IPS DF 4.7 (cell line): ENCODE data around the gene PCLO.
"Not testable (repeated sequence)": the region's sequence is repeated elsewhere in the genome, so short reads cannot be mapped to it uniquely, and the experiment has no call there.

ENCODE experiments used
- DNase-seq: peaks from one replicate; pipeline ENCODE4 v3.0.0-alpha.2; 2013; ENCODE audit warnings: low spot score; ENCODE audit errors: extremely low read depth

PCLO gene

DNA sequence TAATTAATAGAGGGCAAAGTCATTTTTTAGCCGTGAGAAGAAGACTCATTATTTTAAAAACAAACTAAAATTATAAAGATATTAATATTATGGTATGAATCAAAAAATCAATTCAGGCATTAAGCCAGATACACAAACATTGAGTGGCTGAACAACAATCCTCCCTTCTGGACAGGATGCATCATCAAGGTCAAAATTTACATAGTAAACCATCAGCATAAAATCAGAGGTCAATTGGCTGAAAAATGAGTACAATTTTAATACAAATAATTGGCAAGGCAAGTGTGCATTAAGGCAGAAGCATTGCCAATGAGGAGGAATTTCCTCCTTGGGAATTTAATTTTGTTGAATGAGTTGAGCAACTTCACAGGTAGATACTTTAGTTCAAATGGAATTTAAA is 108.2 kb downstream of the PCLO start:
- DNase-seq, result no peak

GRCh38 chr7:83053965-83054364 is 108.7 kb downstream of the PCLO start:
- no peak for DNase-seq

GRCh38 chr7:83040484-83040883 is 122.2 kb downstream of the PCLO start:
- no peak for DNase-seq

GRCh38 chr7:83038787-83039186 is 123.9 kb downstream of the PCLO start:
- DNase-seq, result no peak

DNA sequence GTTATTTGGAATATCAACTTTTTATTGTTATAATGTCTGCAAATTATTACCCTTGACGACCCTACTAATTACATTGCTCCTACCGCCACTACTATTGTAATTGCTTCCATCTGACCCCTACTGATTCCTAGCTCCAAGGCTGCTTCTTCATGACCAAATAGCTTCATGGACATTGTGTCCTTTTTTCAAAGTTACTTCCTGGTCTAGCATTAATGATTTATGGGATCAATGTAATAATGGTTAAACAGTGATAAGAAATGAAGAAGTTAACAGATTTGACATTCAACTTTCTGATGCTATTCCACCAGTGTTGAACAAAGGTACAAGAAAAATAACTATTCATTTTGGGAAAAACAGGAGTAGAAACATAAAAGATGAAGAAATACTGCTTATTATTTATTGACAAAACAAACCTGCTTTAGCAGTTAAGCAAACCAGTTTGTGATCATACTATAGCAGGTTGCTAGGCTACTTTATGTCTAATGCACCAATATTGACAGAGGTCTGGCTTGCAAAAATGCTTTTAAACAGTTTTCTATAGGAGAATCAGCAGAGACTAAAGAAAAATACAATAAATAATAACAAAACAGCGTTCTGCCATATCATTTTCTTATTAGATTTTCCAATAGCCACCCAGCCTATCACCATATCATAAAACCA is 125.8 kb downstream of the PCLO start:
- DNase-seq, result no peak

GRCh38 chr7:83036130-83036529 is 126.6 kb downstream of the PCLO start:
- DNase-seq, result no peak

- DNase-seq, result no peak
Observed at GRCh38 chr7:83032195-83032594, 130.5 kb downstream of the PCLO start.

- DNase-seq, result not testable (repeated sequence)
Observed at GRCh38 chr7:83023817-83024665, 138.6 kb downstream of the PCLO start.

DNA sequence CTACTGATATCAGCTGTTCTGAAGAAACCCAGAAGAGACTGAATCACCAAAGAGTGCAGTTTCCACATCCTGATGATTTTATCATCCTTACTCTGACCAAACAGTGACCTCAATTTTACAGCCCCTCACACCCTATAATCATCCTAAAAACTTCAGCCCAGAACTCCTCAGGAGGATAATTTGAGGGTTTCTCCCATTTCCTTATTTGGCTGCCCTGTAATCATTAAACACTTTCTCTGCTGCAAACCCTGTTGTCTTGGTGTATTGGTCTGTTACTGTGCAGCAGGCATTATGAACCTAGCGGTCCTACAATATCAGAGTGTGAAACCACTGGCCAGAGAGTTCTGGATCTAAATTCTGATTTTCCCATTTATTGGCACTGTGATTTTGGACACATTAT is 141.7 kb downstream of the PCLO start:
- DNase-seq, result no peak

DNA sequence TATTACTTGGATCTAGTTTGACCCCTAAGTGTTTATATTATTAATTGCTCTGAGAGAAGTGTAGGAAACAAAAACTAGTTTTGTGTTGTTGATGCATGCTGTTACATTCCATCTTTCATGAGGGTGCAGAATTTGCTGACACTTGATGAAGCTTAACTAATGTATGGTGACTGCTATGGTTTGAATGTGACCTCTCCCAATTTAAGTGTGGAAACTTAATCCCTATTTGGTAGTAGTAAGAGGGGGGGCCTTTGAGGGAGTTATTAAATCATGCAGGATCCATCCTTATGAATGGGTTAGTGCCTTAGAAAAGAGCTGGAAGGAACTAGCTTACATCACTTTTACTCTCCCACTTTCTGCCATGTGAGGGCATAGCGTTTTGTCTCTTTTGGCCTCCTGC is 142.5 kb downstream of the PCLO start:
- no peak for DNase-seq

- DNase-seq, result no peak
Observed at GRCh38 chr7:83015916-83016315, 146.8 kb downstream of the PCLO start.

- DNase-seq, result no peak
Observed at GRCh38 chr7:83014546-83014945, 148.1 kb downstream of the PCLO start.

GRCh38 chr7:83011954-83012353 is 150.7 kb downstream of the PCLO start:
- no peak for DNase-seq

- DNase-seq, result no peak
Observed at GRCh38 chr7:83005410-83005809, 157.3 kb downstream of the PCLO start.

DNA sequence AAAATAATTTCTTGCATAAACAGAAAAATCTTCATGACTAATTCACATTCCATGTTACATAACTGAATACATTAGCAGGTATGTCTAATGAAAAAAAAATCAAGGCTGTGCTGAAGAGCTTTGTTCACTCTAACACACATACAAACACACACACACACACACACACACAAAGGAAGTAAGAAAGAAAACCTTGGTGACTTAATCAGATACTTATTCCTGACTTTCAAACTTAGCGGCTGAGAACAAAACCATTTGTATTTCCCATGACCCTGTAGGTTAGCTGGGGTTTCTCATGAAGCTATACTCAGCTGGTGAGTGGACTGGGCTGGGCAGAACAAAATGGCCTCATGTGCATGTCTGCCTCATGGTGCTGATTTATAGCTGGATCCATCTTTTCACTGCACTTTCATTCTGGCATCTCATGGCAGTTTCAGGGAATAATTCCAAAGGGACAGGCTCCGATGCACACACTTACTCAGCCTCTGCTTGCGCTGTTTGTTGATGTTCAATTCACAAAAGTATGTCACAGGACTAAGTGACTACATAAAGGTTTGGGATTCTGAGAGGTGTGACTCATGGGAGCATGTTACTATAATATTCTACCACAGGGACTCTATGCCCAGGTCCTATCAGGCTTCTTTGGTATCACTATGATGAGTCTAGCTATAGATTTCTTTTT is 161.2 kb downstream of the PCLO start:
- DNase-seq, result no peak

GRCh38 chr7:82998436-82998835 is 164.2 kb downstream of the PCLO start:
- DNase-seq, result no peak

- DNase-seq, result no peak
Observed at GRCh38 chr7:82985144-82985802, 177.4 kb downstream of the PCLO start.

GRCh38 chr7:82980130-82980788 is 182.4 kb downstream of the PCLO start:
- DNase-seq, result no peak

DNA sequence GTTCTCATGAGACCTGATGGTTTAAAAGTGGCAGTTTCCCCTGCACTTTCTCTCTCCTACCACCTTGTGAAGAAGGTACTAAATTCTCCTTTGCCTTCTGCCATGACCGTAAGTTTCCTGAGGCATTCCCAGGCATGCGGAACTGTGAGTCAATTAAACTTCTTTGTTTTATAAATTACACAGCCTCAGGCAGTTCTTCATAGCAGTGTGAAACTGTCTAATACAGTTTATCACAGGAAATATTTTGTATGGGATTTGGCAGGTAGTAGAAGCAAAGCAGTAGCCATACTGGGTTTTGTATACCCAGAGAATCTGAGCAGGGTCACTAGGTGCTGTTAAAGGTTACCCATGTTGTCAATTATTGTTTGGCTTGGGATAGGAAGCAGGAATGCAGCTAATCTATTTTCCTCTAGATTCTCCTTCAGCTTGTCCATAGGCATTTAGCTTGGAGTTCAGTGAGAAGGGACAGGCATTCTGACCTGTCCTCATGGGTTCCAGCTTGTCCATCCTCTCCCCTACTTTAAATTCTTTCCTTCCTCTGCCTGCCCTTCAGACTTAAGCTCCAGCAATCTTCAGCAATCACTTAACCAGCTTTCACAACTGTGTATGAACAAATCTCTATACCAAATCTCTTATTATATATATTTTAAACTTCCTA is 186.7 kb downstream of the PCLO start:
- no peak for DNase-seq

DNA sequence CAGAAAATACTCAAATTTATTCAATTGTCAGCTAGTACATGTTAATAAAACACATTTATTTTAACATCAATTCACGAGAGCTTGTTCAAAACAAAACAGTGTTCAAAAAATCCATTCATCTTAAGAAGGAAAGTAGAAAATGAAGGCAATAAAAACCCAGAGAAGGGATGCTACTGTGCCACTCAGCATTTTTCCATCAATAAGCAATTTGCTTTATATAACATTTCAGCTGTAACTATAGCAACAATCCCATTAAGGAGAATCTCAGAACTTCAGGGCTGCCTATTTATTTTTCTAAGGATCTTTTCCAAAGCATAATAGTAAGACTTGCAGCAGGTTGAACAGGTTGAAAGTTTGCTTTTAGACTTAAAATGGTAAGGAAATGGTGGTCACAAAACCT is 190.5 kb downstream of the PCLO start:
- no peak for DNase-seq
